GM21737 (cell line): ENCODE data around the gene TTC39C.

Source experiments
- ATAC-seq: cut with Tn5 transposase; IDR thresholded peaks from one replicate; pipeline ENCODE4 v1.9.1; 2021; ENCODE audit warnings: mild to moderate bottlenecking, moderate library complexity; ENCODE audit not compliant: unreplicated experiment

TTC39C gene

DNA sequence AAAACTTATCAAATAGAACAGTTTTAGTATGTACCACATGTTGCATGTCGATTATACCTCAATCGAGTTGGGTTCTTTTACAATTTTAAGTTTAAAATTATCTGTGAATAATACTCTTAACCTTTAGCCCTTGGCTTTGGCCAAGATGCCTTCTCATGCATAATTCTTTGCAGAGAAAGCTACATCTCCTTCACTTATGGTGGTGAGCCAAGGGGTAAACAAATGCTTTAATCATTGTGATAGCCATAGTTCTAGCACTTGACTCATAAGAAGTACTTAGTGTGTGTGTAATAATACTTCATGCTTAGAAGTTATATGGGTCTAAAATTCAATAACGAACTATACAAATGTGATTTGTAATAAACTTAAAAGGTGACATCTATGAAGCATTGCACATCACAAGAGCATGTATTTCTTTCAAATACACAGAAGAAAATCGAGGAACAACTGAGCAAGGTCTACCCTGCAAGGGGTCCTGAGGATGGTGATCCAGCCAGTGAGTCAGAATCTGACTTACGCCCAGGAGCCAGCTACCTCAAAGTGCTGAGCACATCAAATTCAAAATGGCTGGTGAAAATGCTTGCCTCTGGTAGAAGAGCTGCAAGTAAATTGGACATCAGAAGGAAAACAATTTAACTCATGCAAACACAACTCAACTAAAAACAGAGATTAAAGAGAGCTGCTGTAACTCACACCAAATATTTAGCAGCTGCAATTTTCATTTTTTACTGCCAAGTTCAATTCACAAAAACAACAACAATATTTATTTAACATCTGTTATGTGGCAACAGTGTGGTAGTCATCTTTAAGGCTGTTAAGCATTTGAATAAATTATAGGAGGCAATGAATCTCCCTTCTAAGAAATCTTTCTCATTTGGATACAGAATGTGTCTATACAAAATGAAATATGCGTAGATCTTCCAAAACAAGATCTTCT, 23.8 kb upstream of the TTC39C start:
- ATAC-seq, result no peak

DNA sequence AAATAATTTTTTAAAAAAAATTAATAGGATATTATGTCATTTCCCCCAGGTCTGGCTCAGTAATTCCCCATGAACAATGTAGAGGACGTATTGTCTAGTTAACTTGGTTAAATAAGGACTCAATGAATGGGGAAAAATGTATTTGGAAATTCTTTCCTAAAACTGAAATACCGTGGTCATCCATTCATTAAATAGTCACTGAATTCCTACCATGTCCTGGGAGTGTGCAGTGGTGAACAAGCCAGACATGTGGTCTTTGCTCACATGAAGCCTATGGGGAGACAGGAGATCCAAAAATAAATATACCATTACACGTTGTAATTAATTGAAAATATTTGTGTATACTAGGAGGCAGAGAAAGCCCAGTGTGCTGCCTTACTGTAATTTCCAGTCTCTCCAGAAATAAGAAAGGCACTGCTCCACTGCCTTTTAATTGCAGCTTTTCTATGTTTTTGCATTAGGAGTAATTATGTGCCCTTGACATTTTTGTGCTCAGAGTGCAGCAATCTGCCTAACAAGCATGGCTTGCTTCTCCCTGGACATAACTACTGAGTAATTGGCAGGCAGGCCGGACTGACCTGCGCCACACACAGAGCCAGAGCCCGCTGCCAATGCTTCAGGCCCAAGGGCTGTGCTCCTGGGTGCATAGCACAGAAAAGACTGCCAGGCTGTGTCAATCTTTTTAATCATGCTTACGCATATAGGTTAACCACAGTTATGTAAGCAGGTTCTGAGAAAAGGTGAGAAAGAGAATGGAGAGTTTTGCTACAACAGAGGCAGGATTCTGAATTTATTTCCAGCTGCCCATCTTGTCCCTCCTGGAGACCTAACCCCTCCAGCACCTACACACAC, 22.2 kb upstream of the TTC39C start:
- no peak for ATAC-seq

DNA sequence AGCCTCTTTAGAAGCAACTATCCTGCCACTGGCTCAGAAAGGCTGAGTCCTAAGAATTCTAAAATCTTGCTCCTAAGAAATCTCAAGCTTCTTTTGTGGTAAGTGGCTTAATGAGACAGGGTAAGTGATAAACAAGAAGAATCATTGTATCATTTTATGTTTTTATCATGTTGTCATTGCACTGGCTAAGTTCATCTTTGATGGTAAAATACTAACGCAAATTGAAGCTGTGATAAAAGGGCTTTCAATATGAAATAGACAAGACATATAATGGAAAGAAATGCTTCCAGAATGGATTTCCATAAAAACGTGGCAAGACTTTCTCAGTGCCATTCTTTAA, 21.6 kb upstream of the TTC39C start:
- ATAC-seq, result no peak

DNA sequence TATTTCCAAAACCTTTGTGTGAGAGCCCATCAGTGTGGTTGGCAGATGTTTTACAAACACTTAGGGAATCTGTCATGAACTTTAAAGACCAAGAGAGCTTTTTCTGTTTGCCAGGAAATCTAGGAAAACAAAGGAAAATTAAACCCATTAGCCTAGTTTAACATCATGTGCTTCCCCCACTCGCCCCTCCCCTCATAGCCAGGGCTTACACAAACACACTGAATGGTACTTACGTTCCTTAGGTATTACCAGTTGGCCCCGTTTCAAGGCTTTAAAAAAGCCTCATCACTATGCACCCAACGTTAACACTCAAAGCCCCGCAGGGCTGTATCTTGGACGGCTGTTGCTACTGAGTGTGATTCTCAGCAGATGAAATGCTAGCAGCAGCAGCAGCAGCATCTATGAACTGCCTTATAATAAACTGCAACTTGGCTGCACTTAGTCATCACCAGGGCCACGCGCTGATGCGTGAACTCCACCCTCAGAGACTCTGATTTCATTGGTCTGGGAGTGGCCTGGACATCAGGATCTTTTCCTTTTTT, 20.1 kb upstream of the TTC39C start:
- no peak for ATAC-seq

DNA sequence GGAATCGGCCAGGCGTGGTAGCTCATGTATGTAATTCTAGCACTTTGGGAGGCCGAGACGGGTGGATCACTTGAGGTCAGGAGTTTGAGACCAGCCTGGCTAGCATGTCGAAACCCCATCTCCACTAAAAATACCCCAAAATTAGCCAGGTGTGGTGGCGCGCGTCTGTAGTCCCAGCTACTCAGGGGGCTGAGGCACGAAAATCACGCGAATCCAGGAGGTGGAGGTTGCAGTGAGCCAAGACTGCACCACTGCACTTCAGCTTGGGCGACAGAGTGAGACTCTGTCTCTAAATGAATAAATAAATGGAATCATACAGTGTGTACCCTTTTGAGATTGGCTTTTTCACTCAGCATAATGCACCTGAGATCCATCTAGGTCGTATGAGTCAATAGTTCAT, 19.4 kb upstream of the TTC39C start:
- no peak for ATAC-seq

DNA sequence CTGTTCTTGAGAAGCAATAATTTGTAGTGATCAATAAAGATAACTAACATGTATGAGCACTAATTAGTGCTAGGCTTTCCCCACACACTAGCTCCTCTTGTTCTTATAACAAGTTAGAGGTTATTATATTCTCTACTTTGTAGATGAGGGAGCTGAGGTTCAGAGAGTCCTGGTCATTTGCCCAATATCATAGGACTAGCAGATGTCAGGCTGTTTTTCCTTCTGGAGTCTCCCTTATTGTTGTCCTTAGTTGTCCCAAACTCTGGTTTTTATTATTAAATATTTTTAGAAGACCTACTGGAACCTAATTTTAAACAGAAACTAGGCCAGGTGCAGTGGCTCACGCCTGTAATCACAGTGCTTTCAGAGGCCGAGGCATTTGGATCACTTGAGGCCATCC, 16.5 kb upstream of the TTC39C start:
- no peak for ATAC-seq

DNA sequence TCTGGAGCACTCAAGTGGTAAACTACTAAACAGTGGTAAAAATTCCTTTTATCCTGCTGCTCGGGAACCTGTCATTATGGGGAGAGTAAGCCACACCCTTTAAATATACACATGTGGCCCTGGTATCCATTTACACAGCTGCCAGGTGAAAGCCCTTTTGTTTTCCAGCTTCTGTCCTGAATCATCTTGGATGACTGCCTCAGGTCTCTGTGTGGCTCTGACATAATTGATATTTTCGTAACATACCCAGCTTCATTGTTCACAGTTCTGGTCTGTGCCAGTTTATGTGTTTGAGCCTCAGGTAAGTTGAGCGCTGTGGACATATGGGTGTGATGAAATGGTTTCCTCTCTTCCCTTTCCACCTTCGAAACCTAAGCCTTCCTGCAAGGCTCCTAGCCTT, 15.7 kb upstream of the TTC39C start:
- ATAC-seq, result no peak

DNA sequence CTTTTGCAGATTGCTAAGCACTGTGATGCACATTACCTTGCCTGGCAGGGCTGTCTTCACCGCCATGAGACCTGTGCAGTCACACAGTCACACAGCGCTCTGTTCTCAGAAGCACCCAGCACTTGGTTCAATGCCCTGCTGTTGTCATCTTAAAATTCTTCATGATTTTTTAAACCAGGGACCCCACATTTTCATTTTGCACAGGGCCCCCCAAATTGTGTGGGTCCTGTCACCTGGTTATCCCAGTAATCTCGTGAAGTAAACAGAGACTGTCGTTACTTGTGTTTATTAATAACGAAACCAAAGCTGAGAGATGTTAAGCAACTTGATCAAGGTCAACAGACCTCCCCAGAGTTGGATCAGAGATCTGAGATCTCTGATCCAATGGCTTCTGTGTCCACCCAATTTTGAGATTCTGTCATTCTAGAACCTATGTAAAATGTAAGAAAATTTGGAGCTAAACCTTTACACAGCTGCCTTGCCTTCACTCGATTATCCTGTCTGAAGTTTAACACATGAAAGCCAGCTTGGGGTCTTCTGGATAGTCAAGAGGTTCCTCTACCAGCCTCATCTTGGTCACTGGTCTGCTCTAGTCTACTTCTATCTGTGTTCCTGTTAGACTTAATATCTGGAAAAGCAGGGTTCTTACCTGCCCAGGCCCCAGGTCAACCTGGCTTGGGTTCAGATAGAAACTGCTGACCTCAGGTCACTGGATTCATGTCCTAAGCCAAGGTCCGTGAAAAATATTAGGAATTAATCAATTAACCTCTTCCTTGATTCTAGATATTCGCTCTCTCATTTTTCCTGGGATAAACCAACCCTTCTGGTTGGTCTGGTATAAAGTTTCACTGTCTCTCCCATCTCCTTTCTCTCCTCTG, 13.7 kb upstream of the TTC39C start:
- no peak for ATAC-seq

DNA sequence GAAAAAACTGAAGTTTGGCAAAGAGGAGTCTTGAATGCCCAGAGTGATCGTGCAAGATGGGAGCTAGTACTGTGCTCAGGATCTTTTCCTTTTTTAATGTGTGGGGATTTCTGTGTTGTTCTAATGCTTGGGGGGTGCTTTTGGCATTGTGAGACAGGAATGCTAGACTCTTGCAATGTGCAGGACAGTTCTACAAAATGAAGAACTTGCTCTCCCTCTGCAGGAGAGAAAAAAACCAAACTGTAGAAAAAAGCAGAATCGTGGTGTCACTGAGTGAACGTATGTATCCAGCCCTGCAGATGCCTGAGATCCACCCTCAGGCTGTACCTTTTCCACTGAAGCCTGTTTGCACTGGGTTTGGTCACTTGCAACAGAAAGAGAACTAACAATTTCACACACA, 12.1 kb upstream of the TTC39C start:
- no peak for ATAC-seq

DNA sequence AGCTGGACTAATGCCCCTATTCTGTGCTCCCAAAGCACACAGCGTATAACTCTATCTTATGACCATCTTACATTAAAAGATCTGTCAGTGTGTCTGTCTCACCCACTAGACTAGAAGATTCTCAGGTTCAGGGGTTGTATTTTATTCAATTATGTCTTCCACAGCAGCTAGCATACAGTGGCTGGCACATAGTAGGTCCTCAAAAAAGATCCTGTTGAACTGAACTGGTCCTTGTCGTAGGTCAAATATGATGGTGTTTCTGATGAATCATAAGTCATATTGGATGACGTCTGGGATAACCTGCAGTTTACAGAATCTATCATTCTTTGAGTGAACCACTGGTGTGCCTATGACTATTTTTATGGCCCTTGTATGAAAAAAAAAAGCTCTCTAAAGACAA, 11.3 kb upstream of the TTC39C start:
- no peak for ATAC-seq

DNA sequence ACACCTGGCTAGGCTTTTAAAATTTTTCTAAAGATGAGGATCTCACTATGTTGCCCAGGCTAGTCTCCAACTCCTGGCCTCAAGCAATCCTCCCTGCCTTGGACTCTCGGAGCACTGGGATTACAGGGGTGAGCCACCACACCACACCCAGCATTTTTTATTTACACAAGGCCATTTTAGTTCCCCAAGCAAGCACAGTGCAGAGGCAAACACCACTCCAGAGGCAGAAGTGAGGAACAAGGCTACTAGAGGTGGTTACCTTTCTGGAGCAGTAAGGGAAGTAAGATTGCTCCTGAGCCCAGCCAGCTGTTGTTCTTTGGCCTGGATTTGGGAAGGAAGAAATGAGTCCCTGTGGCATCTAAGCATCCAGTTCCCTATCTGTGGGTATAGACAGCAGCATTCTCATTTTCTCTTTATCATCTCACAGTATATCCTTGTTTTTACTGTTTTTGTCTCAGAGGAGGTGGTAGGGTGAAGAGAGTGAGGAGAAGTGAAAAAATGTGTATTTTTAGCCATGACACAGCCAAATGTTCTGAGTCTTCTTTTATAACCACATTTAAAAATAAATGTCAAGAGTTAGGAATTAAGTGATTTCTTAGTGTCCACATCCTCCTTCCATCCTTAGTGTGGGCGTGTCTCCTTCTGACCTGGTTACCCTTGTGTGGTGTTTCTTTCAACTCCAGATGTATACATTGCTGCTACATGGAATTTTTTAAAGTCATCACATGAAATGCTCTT, 10.5 kb upstream of the TTC39C start:
- ATAC-seq, result no peak

DNA sequence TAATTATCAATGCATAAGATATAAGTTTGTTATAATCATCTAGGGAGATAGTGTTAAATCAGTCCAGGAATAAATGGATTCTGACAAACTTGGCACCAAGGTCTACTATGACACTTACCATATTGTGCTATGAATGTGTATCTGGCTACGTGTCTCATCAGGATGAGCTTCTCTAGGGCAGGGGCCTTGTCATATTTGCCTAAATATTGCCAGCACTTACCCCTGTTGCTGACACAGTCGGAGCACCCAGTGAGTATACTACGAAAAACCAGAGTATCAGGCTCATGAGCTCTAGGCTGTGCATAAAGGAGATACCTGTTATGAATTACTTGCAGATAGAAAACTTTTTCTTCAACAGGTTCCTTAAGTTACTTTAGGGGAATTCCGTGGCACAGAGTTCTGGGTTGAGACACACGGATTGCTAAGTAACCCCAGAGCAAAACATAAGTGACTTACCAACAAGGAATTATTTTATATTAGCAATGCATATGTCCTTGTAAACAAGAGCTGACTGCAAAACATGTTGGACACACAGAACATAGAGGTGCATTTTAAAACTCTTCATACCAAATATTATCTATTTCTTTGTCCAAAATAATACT, 7.7 kb upstream of the TTC39C start:
- no peak for ATAC-seq

DNA sequence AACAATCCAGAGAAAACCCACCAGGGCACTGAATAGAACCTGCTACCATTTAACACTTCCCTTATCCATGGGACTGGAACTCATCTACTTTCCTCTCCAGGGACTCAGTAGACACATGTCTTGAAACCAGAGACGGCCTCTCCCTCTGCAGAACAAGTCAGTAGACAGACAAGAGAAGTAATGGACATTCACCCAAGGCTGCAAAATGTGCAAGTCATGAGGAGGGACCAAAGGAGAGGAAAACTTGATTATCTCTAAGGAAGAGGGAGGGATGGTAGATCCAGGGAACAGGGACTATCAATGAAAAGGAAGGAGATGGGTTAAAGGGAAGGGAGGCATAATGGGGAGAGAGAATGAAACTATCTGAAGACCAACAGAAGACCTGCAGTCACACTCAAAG, 5.3 kb upstream of the TTC39C start:
- ATAC-seq, result no peak

DNA sequence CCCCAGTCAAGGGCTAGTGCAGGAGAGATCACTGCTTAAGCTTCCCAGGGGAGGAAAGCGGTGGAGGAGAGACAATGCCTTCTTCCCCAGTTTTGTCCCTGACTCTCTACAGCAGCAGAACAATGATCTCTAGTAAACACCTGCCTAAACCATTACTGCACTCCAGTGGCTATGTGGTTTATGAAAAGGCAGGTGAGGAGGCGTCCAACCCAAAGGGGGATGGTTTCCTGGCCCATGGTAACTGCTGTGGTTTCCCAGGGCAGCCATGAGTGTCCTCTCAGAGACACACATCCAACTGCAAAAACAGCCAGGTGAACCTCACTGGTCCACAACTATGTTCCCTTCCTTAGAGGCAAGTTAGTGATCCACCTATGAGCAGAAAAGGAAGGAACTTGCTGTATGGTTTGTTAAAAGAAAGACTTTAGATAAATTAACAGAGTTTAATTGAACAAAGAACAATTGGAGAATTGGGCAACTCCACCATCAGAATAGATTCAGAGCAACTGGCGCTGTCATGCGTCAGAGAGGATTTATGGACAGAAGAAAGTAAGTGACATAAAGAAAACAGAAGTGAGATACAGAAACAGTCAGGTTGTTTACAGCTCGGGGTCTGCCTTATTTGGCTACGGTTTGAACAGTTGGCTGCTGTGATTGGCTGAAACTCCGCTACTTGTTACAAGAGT, 4.8 kb upstream of the TTC39C start:
- ATAC-seq, result peak; percentile 52

DNA sequence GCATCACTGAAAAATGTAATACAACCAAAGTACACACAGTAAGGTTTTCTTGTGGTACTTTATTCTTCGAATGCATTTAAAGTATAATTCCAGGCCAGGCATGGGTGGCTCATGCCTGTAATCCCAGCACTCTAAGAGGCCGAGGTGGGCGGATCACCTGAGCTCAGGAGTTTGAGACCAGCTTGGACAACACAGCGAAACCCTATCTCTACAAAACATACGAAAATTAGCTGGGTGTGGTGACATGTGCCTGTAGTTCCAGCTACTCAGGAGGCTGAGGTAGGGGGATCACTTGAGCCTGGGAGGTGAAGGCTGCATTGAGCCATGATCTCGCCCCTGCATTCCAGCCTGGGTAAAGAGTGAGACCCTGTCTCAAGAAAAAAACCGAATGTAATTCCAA, 3.9 kb upstream of the TTC39C start:
- no peak for ATAC-seq

DNA sequence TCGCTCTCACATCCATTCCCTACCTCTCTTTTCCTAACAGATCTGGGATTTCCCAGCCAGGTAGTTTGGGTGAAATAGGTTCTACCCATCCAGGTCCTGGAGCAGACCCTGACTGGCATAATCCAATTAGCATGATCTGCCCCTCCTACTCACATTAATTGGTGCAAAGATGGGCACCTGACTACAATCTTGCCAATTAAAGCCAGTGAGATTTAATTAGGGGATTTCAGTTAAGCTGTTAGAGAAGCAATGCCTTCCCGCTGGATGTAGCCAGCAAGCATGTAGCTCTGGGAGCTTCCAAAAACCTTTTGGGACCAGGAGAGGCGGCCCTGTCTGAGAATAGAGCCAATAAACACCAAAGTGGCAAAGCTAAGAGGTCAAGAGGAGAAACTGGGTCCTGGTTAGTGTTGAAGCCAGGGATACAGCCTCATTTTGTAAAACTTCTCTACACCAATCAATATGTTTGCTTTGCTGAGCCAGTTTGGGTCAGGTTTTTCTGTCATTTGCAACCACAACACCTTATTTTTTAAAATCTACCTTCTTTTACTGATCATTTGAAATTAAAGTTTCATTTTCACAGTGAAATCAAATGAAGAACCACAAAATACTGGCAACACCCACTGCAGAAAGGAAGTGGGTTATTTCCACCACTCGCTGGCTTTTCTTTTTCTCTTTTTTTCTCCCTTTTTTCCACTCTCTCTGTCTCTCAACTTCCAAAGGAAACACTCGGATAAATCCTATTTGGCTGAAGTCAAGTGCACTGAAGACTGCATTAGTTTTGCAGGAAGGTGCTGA, 3.2 kb upstream of the TTC39C start:
- ATAC-seq, result no peak

DNA sequence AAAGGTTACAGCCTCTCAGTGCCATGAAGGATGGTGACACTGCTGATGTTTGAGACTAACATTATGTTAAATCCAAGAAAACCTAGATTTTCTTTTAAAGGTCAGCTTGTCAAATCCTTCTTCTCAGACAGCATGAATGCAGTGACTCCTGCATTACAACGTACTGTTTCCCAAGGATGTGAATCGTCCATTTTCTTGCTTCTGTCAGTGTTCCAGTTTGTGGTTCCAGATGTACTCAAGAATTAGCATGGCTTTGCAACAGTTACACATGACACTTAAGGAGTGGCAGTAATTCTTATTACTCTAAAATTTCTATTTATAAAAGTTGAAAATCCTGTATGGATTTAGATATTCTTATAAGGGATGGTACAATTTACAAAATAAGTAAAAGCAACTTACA, 1.5 kb upstream of the TTC39C start:
- ATAC-seq, result no peak

DNA sequence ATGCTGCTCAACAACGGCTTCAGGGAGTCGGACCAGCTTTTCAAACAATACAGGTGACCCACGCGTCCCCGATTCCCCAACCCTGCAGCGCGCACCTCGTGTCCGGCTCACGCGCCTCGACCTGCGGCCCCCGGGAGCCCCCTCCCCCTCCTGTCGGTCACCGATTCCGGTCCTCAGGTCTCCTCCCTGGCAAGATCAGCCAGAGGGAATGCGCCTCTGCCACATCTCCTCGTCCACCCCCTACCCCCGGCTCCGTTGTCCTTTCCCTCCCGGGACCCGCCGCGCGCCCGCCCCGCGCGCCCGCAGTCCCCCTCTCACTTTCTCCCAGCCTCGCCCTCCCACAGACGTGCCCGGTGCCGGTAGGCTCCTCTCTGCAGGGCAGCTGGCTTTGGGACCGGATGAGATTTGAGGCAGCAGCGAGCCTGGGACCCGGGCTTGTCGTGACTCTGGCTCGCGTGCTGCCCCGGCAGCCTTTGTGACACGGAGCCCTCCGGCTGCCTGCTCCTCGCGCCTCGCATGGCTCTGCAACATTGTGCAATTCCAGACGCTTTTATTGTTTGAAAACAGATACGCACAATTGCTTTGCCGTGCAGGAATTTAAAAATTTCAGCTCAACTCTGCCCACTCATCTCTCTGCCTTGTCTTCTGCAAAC, 558 bp downstream of the TTC39C start:
- ATAC-seq, result no peak
